H1 (cell line): ENCODE measurements around the gene EFHD1. TPM values are rescaled to one million over a fixed set of nuclear protein-coding genes. Genes with fewer than 3 reads are reported as not detected.

Experiments used
- CTCF ChIA-PET: fragments of 300-600 bp; sonication (Branson Sonifier 250); formaldehyde crosslinking; loops from one replicate; lab custom pipeline; 2021; ENCODE audit not compliant: partially characterized antibody; lab: Charles Lee
- POLR2A ChIA-PET: fragments of 300-600 bp; sonication (Branson Sonifier 250); formaldehyde crosslinking; loops from one replicate; lab custom pipeline; 2021; ENCODE audit warnings: inconsistent platforms; ENCODE audit not compliant: partially characterized antibody; lab: Charles Lee
- DNase-seq, 2 experiments: peaks; one replicate each; pipeline versions ENCODE4 v3.0.0 to v3.0.0-alpha.2; 2010 to 2022; ENCODE audit warnings: low spot score in 2 of 2, low read depth in 1 of 2, mixed read lengths in 1 of 2
- FAIRE-seq: peaks from 2 replicates; lab custom pipeline; 2011; peaks lifted over from hg19 to GRCh38; lab: Jason Lieb, UNC
- H2AFZ ChIP-seq: 2 replicates; pipeline ENCODE4 v1.8.1; 2012; ENCODE audit warnings: low read length, inconsistent platforms
- H2AK5ac ChIP-seq: 2 replicates; pipeline ENCODE4 v1.6.1; 2013; ENCODE audit warnings: low read depth, low read length
- H2BK120ac ChIP-seq: replicated peaks from 2 replicates; pipeline ENCODE3; 2013; ENCODE audit warnings: low read depth, low read length, inconsistent platforms
- H2BK12ac ChIP-seq: 2 replicates; pipeline ENCODE4 v1.6.1; 2013; ENCODE audit warnings: low read depth, low read length
- H2BK15ac ChIP-seq: 2 replicates; pipeline ENCODE4 v1.6.1; 2013; ENCODE audit warnings: low read length
- H2BK20ac ChIP-seq: 2 replicates; pipeline ENCODE4 v1.6.1; 2013; ENCODE audit warnings: low read length
- H2BK5ac ChIP-seq: 2 replicates; pipeline ENCODE4 v1.6.1; 2013; ENCODE audit warnings: low read depth, low read length
- H3K14ac ChIP-seq: 2 replicates; pipeline ENCODE4 v1.6.1; 2013; ENCODE audit warnings: inconsistent platforms; ENCODE audit not compliant: insufficient read length
- H3K18ac ChIP-seq: 2 replicates; pipeline ENCODE4 v1.6.1; 2013; ENCODE audit warnings: low read length; ENCODE audit errors: extremely low read depth
- H3K23ac ChIP-seq: 2 replicates; pipeline ENCODE4 v1.6.1; 2013; ENCODE audit warnings: inconsistent platforms; ENCODE audit not compliant: insufficient read length
- H3K23me2 ChIP-seq: 2 replicates; pipeline ENCODE4 v1.6.1; 2013; ENCODE audit warnings: low read depth, low read length
- H3K27ac ChIP-seq: 2 replicates; pipeline ENCODE4 v1.6.1; 2011; ENCODE audit warnings: low read depth, low read length, inconsistent platforms
- H3K27me3 ChIP-seq, 4 experiments: replicated peaks in 1 of 4; 1 replicate in 1 of 4; 2 replicates in 3 of 4; pipeline versions ENCODE4 v1.6.1 to v1.8.1; 2011 to 2013; ENCODE audit warnings: low read length in 3 of 4, mild to moderate bottlenecking in 3 of 4, inconsistent platforms in 2 of 4, mixed read lengths in 2 of 4, moderate library complexity in 1 of 4; ENCODE audit not compliant: control insufficient read depth in 3 of 4, insufficient read depth in 3 of 4; ENCODE audit errors: extremely low read depth in 1 of 4
- H3K36me3 ChIP-seq, 4 experiments: 2 replicates each; pipeline versions ENCODE4 v1.6.1 to v1.8.1; 2011 to 2013; ENCODE audit warnings: mild to moderate bottlenecking in 4 of 4, low read length in 3 of 4, moderate library complexity in 2 of 4, control low read depth in 1 of 4, inconsistent platforms in 1 of 4; ENCODE audit not compliant: insufficient read depth in 4 of 4, control insufficient read depth in 2 of 4
- H3K4ac ChIP-seq: replicated peaks from 2 replicates; pipeline ENCODE3; 2013; ENCODE audit warnings: low read length, low read depth, mixed read lengths, inconsistent platforms; ENCODE audit not compliant: insufficient read length
- H3K4me1 ChIP-seq, 4 experiments: replicated peaks in 1 of 4; 1 replicate in 1 of 4; 2 replicates in 3 of 4; pipeline versions ENCODE4 v1.6.1 to v1.8.1; 2011 to 2013; ENCODE audit warnings: low read length in 3 of 4, inconsistent platforms in 2 of 4, mixed read lengths in 1 of 4; ENCODE audit not compliant: insufficient read depth in 4 of 4, control insufficient read depth in 3 of 4
- H3K4me2 ChIP-seq, 2 experiments: 2 replicates each; pipeline versions ENCODE4 v1.6.1 to v1.8.1; 2011 to 2013; ENCODE audit warnings: low read depth in 2 of 2, low read length in 2 of 2, control low read depth in 1 of 2, inconsistent platforms in 1 of 2, mild to moderate bottlenecking in 1 of 2; ENCODE audit not compliant: insufficient read depth in 1 of 2
- H3K4me3 ChIP-seq, 4 experiments: fragments of 200-600, 300-600 bp in 1 of 4; sonication (generic), shearing (Covaris generic), sonication (Bioruptor Twin) in 1 of 4; 2 replicates each; pipeline versions ENCODE4 v1.5.1 to v1.8.1; 2011 to 2016; ENCODE audit warnings: low read length in 4 of 4, low read depth in 3 of 4, control low read depth in 2 of 4, inconsistent platforms in 2 of 4, mild to moderate bottlenecking in 2 of 4, mixed read lengths in 1 of 4, moderate library complexity in 1 of 4; ENCODE audit not compliant: insufficient read depth in 2 of 4; ENCODE audit errors: extremely low read depth in 1 of 4
- H3K56ac ChIP-seq: replicated peaks from 2 replicates; pipeline ENCODE3; 2013; ENCODE audit warnings: low read depth, mild to moderate bottlenecking, mixed read lengths, low read length, inconsistent platforms; ENCODE audit not compliant: insufficient read length
- H3K79me1 ChIP-seq: 2 replicates; pipeline ENCODE4 v1.6.1; 2013; ENCODE audit warnings: low read depth, low read length, control low read depth
- H3K79me2 ChIP-seq, 2 experiments: 2 replicates each; pipeline versions ENCODE4 v1.6.1 to v1.8.1; 2012 to 2013; ENCODE audit warnings: low read length in 2 of 2, mild to moderate bottlenecking in 2 of 2, inconsistent platforms in 1 of 2; ENCODE audit not compliant: insufficient read depth in 2 of 2, control insufficient read depth in 1 of 2
- H3K9ac ChIP-seq, 4 experiments: replicated peaks in 1 of 4; 1 replicate in 1 of 4; 2 replicates in 3 of 4; pipeline versions ENCODE4 v1.6.1 to v1.8.1; 2011 to 2013; ENCODE audit warnings: low read depth in 3 of 4, low read length in 3 of 4, control low read depth in 2 of 4, mild to moderate bottlenecking in 2 of 4, moderate library complexity in 2 of 4, inconsistent platforms in 1 of 4; ENCODE audit errors: extremely low read depth in 1 of 4
- H3K9me3 ChIP-seq, 2 experiments: 2 replicates each; pipeline versions ENCODE4 v1.6.1 to v1.8.1; 2012 to 2013; ENCODE audit warnings: mild to moderate bottlenecking in 2 of 2, moderate library complexity in 2 of 2, control low read depth in 1 of 2, inconsistent platforms in 1 of 2, low read depth in 1 of 2, low read length in 1 of 2, mixed read lengths in 1 of 2; ENCODE audit not compliant: insufficient read depth in 2 of 2
- H4K20me1 ChIP-seq, 2 experiments: replicated peaks in 1 of 2; 2 replicates each; pipeline versions ENCODE3 to v1.8.1; 2011 to 2013; ENCODE audit warnings: inconsistent platforms in 2 of 2, low read length in 2 of 2, mild to moderate bottlenecking in 1 of 2; ENCODE audit not compliant: insufficient read depth in 2 of 2, control insufficient read depth in 1 of 2
- H4K5ac ChIP-seq: 2 replicates; pipeline ENCODE4 v1.6.1; 2013; ENCODE audit warnings: low read length, low read depth, mixed read lengths, inconsistent platforms; ENCODE audit not compliant: insufficient read length
- H4K8ac ChIP-seq: 2 replicates; pipeline ENCODE4 v1.8.0; 2013; ENCODE audit warnings: mild to moderate bottlenecking, moderate library complexity, low read length, inconsistent platforms; ENCODE audit not compliant: insufficient read depth; ENCODE audit errors: extremely low read depth
- H4K91ac ChIP-seq: replicated peaks from 2 replicates; pipeline ENCODE3; 2013; ENCODE audit warnings: low read length, mixed read lengths, inconsistent platforms; ENCODE audit not compliant: insufficient read length
- ATF2 ChIP-seq: IDR thresholded peaks from 2 replicates; pipeline ENCODE4 v1.6.1; 2012; ENCODE audit warnings: low read length, inconsistent platforms
- CHD2 ChIP-seq: IDR thresholded peaks from 2 replicates; pipeline ENCODE4 v1.6.1; 2012; ENCODE audit warnings: low read length, improper control_type of control experiment
- E2F6 ChIP-seq: IDR thresholded peaks from 2 replicates; pipeline ENCODE4 v1.6.1; 2012; ENCODE audit warnings: inconsistent platforms
- GABPA ChIP-seq: IDR thresholded peaks from 2 replicates; pipeline ENCODE4 v1.6.1; 2011; ENCODE audit warnings: mild to moderate bottlenecking, low read length, moderate library complexity, borderline replicate concordance; ENCODE audit not compliant: insufficient read depth
- GTF2F1 ChIP-seq: IDR thresholded peaks from 2 replicates; pipeline ENCODE4 v1.6.1; 2012; ENCODE audit warnings: low read depth, low read length, improper control_type of control experiment, borderline replicate concordance
- RAD21 ChIP-seq, 2 experiments: IDR thresholded peaks in 1 of 2; conservative IDR thresholded peaks in 1 of 2; 2 replicates each; pipeline ENCODE4 v1.6.1; 2011; ENCODE audit warnings: low read depth in 2 of 2, low read length in 2 of 2, improper control_type of control experiment in 1 of 2, inconsistent platforms in 1 of 2, mild to moderate bottlenecking in 1 of 2, moderate library complexity in 1 of 2
- RBBP5 ChIP-seq: IDR thresholded peaks from 2 replicates; pipeline ENCODE4 v1.7.1; 2012; ENCODE audit warnings: low read depth, mild to moderate bottlenecking, inconsistent platforms, low read length, moderate library complexity, borderline replicate concordance
- SIRT6 ChIP-seq: IDR thresholded peaks from one replicate; pipeline ENCODE4 v1.7.1; 2012; ENCODE audit warnings: low read length, inconsistent platforms
- TAF7 ChIP-seq: optimal IDR thresholded peaks from 2 replicates; pipeline ENCODE3; 2011; ENCODE audit warnings: low read depth, mild to moderate bottlenecking, inconsistent platforms, low read length, moderate library complexity, borderline replicate concordance
- WGBS, 2 experiments: shearing (Covaris generic) in 1 of 2; methylation state at CpG; one replicate each; pipeline versions ENCODE4 v1.1.6 to v1.1.7; 2013 to 2015; ENCODE audit warnings: low lambda C conversion rate in 2 of 2, mixed read lengths in 2 of 2, inconsistent platforms in 1 of 2, low coverage in 1 of 2, missing lambda C conversion rate in 1 of 2; ENCODE audit not compliant: insufficient replicate concordance in 2 of 2, insufficient coverage in 1 of 2, insufficient read length in 1 of 2; ENCODE audit errors: extremely low coverage in 1 of 2, missing lambda C conversion rate in 1 of 2; 5-methylcytosine and 5-hydroxymethylcytosine counted together
- polyA plus RNA-seq, 7 experiments: library from polyadenylated mRNA; depleted of rRNA in 3 of 7; stranded (reverse) in 5 of 7; unstranded in 2 of 7; fragments of >200 nt in 5 of 7; fragments of 200-250 nt in 2 of 7; gene quantifications; 1 replicate in 5 of 7; 2 replicates in 1 of 7; 4 replicates in 1 of 7; pipeline versions ENCODE4 v1.2.1 to v1.2.3, GENCODE V29; 2011 to 2013; ENCODE audit warnings: missing spikeins in 2 of 7, mixed read lengths in 2 of 7
- total RNA-seq: library from RNA; stranded (reverse); fragmentation: NEBNext Ultra II Directional; extraction: Animal tissue kit (Norgen Biotek cat#: 25700); gene quantifications from 2 replicates; pipeline ENCODE4 v1.2.1, GENCODE V29; 2021

The EFHD1 gene
- total and polyA plus RNA-seq, 2 of the 8 experiments (the other 6 are each of a cell fraction or from before 2014, with no cell fraction given): 3.4 to 4.5 TPM

GRCh38 chr2:232643813-232644347, 10.5 kb downstream of the EFHD1 start:
- 78% methylated on average over 8 of the region's 8 CpGs; no CpG with 5 or more reads in 1 of the 2 experiments for WGBS, 2 experiments
- POLR2A ChIA-PET: no interaction called here
- Histone ChIP-seq H3K27me3 (no peaks in the 10 kb centered on the region; a peak in 1 of 7 replicates), H2AK5ac (no peak overlapping the region), H3K4me2 (no peak overlapping the region), H2BK12ac (no peak overlapping the region), H3K4me1 (no peaks in the 10 kb centered on the region), H3K4me3 (no peak overlapping the region), H3K14ac (no peak overlapping the region), H3K4ac (no peak overlapping the region), H3K27ac (no peak overlapping the region), H4K20me1 (no peaks in the 10 kb centered on the region), H3K23me2 (peaks cover 4% of the 10 kb centered on the region; the same call in 1 of the 2 replicates), H2BK20ac (no peak overlapping the region), H3K79me2 (no peaks in the 10 kb centered on the region), H2BK120ac (no peak overlapping the region), H3K23ac (no peak overlapping the region), H3K9ac (no peak overlapping the region), H4K5ac (no peak overlapping the region), H3K18ac (no peak overlapping the region), H2BK15ac (no peak overlapping the region), H3K9me3 (no peaks in the 10 kb centered on the region), H4K8ac (no peak overlapping the region), H4K91ac (no peak overlapping the region), H2BK5ac (no peak overlapping the region), H3K56ac (no peak overlapping the region), H3K36me3 (no peaks in the 10 kb centered on the region), H3K79me1 (no peaks in the 10 kb centered on the region), H2AFZ (no peak overlapping the region)
- DNase-seq (no peak), FAIRE-seq (no peak)
- TF ChIP-seq SIRT6 (no peak), RAD21 (IDR thresholded peaks at IDR 0.05 in 1 of 2, conservative IDR thresholded peaks at IDR 0.05 in 1 of 2; ENCODE audit: low read depth in 2 of 2, low read length in 2 of 2) (no peak), CHD2 (no peak), GABPA (no peak), TAF7 (no peak), ATF2 (no peak), RBBP5 (no peak), E2F6 (no peak), GTF2F1 (no peak)
- CTCF ChIA-PET: interaction anchor here (1.1 to 2.0 kb wide), 2 partner anchors 32 to 81 kb away, joined by 3 to 6 read pairs; no protein-coding TSS in a partner anchor
